ENCODE results near the gene TBC1D10A. TPM values are rescaled to one million over a fixed set of nuclear protein-coding genes. Genes with fewer than 3 reads are reported as not detected.

The TBC1D10A gene
- total RNA-seq (2022): 11.1 and 12.2 TPM in 2 replicates
- Bru-seq, nascent RNA: percentile 56 among the genes with signal in this experiment
- BruChase-seq, experiment 1, labeled RNA remaining after a 2-hour chase: percentile 57 among the genes with signal in this experiment
- percentile 53 among the genes with signal in this experiment for BruChase-seq, experiment 2, labeled RNA remaining after a 6-hour chase
- long read RNA-seq, transcript TBC1D10A-201 (9 exons, 2,077 nt): major isoform, 11 of 16 reads
- long read RNA-seq, partial matches to known transcripts: 2 of 16 reads
- long read RNA-seq, other reads (novel, unspliced or antisense): 3 of 16 reads

DNA sequence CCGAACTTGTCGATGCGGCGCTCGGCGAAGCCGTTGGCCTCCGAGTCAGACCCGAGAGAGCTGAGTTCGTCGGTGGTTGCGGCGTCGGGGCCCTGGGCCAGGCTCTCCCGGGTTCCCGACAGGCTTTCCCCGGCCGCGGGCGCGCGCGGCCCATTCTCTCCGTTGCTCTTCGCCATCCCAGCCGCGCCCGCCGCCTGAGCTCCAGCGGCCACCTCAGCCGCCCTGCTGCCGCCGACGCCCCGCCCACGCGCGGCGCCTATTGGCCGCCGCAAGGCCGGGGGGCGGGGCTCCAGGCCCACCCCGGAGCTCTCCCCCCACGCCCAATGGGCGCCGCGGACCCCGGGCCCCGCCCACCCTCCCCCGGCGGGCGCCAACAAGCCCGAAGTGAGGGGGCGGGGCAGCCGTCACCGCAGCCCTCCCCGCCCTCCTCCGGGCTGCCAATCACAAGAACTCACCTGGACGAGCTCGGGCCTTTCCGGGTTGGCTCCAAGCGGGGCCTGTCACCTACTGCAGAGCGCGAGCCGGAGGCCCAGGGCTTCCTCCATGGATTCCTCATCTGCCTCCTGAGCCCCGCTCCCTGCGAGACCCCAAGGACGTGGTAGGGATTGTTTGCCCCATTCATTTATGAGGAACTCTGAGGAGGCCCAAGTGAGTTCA, at the start of gene TBC1D10A:
Gene TBC1D10A (minus strand): TSS at position 236 of the 657 bp plus-strand sequence. CDS start 60 bp downstream, at position 176.
- Mint-ChIP-seq H3K36me3 (ENCODE audit: insufficient read depth, unreplicated experiment) (peaks cover 41% of the 10 kb centered on the region), H3K9me3 (ENCODE audit: unreplicated experiment) (no peaks in the 10 kb centered on the region), H3K4me1 (ENCODE audit: low read depth, unreplicated experiment) (peaks cover 30% of the 10 kb centered on the region), H3K27me3 (ENCODE audit: insufficient read depth, unreplicated experiment) (no peaks in the 10 kb centered on the region), H3K4me3 (ENCODE audit: unreplicated experiment) (peak within 1 kb of the TSS; percentile 79), H3K27ac (ENCODE audit: unreplicated experiment) (peak within 1 kb of the TSS; percentile 90)
- H3K4me1 ChIP-seq: peaks cover 27% of the 10 kb centered on the region
- H3K36me3 ChIP-seq (ENCODE audit: control insufficient read depth, insufficient read depth, low read length): no peaks in the 10 kb centered on the region
- intact Hi-C loops (cut with micrococcal nuclease; ENCODE audit: unreplicated experiment): loop anchor here (1.0 to 2.0 kb wide), 4 partner anchors 28 to 64 kb away; partner anchors contain the start of genes CASTOR1 and RNF215
- POLR2A ChIA-PET: interaction anchor here (0.6 to 2.3 kb wide), 15 partner anchors 19 to 1150 kb away, joined by 3 to 44 read pairs (median 5); partner anchors contain the start of genes CASTOR1, CCDC157 and SF3A1
- H3K9me3 ChIP-seq: no peaks in the 10 kb centered on the region
- no peak for TF ChIP-seq CTCF (IDR thresholded peaks at IDR 0.05; ENCODE audit: insufficient read depth in 1 of 2, low read depth in 1 of 2, low read length in 1 of 2, severe bottlenecking in 1 of 2, unreplicated experiment in 1 of 2)
- no TSS peak for BruUV-seq (replicated peaks)
- CTCF ChIA-PET: interaction anchor here (0.6 to 5.2 kb wide), 18 partner anchors 12 to 279 kb away, joined by 3 to 106 read pairs (median 5); partner anchors contain the start of genes CASTOR1, CCDC157, RNF215 and SF3A1
- no peaks in the 10 kb centered on the region for H3K27me3 ChIP-seq (replicated peaks; ENCODE audit: control insufficient read depth, insufficient read depth, low read length)
- H3K4me3 ChIP-seq (ENCODE audit: low read depth, low read length): peak within 1 kb of the TSS; percentile 87
- DNase-seq: peak; percentile 96

- Mint-ChIP-seq H3K27me3 (ENCODE audit: insufficient read depth, unreplicated experiment) (no peaks in the 10 kb centered on the region), H3K36me3 (ENCODE audit: insufficient read depth, unreplicated experiment) (peaks cover 24% of the 10 kb centered on the region), H3K27ac (ENCODE audit: unreplicated experiment) (no peak overlapping the region), H3K4me3 (ENCODE audit: unreplicated experiment) (no peak overlapping the region), H3K4me1 (ENCODE audit: low read depth, unreplicated experiment) (no peaks in the 10 kb centered on the region), H3K9me3 (ENCODE audit: unreplicated experiment) (no peaks in the 10 kb centered on the region)
- no peak for DNase-seq
- intact Hi-C loops (cut with micrococcal nuclease; ENCODE audit: unreplicated experiment): no loop called here
- ChIA-PET CTCF (no interaction called here), POLR2A (no interaction called here)
- Histone ChIP-seq H3K36me3 (ENCODE audit: control insufficient read depth, insufficient read depth, low read length) (no peaks in the 10 kb centered on the region), H3K27me3 (replicated peaks; ENCODE audit: control insufficient read depth, insufficient read depth, low read length) (no peaks in the 10 kb centered on the region), H3K4me1 (no peaks in the 10 kb centered on the region), H3K4me3 (ENCODE audit: low read depth, low read length) (no peak overlapping the region), H3K9me3 (no peaks in the 10 kb centered on the region)
- TF ChIP-seq CTCF (IDR thresholded peaks at IDR 0.05; ENCODE audit: insufficient read depth in 1 of 2, low read depth in 1 of 2, low read length in 1 of 2, severe bottlenecking in 1 of 2, unreplicated experiment in 1 of 2): no peak
- BruUV-seq (replicated peaks): no TSS peak
Measured at GRCh38 chr22:30375312-30375849, 48.6 kb upstream of the TBC1D10A start.

Measured in Caco-2 (cell line).